HG03342 (cell line): ENCODE results near the gene MYO1D.
A peak's percentile ranks its signal among the peaks of the same experiment; 100 is the strongest.
"Not testable (repeated sequence)": the region's sequence is repeated elsewhere in the genome, so short reads cannot be mapped to it uniquely, and the experiment has no call there.

Experiments
- ATAC-seq: cut with Tn5 transposase; IDR thresholded peaks from one replicate; pipeline ENCODE4 v1.9.1; 2021; ENCODE audit warnings: mild to moderate bottlenecking, moderate library complexity; ENCODE audit not compliant: unreplicated experiment

Gene MYO1D

GRCh38 chr17:32896647-32897258, 19.8 kb upstream of the MYO1D start:
- no peak for ATAC-seq

DNA sequence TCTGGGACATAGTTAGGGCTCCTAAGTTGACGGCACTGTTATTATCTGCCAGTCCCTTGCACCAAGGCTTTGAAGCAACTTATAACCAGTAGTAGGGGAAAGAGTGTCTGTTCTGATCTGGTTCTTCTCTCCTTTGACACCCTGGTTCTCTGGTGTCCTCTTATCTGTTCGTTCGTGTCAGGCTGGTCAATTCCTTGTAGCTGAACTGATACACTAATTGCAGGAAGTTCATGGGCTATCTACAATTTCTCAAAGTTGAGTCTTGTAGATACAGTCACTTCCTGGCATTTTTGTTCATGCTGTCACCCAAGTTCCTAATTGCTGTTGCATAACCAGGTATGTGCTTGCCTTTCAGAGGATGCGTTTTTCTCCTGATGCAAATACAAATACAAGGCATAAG, 17.3 kb upstream of the MYO1D start:
- ATAC-seq: no peak

DNA sequence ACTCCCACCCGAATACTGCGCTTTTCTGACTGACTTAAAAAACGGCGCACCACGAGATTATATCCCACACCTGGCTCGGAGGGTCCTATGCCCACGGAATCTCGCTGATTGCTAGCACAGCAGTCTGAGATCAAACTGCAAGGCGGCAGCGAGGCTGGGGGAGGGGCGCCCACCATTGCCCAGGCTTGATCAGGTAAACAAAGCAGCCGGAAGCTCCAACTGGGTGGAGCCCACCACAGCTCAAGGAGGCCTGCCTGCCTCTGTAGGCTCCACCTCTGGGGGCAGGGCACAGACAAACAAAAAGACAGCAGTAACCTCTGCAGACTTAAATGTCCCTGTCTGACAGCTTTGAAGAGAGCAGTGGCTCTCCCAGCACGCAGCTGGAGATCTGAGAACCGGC, 10.5 kb upstream of the MYO1D start:
- not testable (repeated sequence) for ATAC-seq

DNA sequence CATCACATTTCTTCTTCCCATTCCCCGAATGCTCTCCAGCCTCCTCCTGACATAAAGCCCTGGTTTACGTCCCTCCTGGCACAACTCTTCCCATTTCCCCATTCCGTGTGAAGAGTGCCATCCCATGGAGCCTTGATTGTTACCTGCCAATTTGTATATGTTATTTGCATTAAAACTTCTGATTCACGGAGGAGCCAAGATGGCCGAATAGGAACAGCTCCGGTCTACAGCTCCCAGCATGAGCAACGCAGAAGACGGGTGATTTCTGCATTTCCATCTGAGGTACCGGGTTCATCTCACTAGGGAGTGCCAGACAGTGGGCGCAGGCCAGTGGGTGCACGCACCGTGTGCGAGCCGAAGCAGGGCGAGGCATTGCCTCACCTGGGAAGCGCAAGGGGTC, 10.0 kb upstream of the MYO1D start:
- not testable (repeated sequence) for ATAC-seq

- ATAC-seq: no peak
Observed at GRCh38 chr17:32882734-32883133, 5.8 kb upstream of the MYO1D start.

- ATAC-seq: no peak
Observed at GRCh38 chr17:32882029-32882428, 5.1 kb upstream of the MYO1D start.

- ATAC-seq: no peak
Observed at GRCh38 chr17:32880671-32881453, 3.9 kb upstream of the MYO1D start.

DNA sequence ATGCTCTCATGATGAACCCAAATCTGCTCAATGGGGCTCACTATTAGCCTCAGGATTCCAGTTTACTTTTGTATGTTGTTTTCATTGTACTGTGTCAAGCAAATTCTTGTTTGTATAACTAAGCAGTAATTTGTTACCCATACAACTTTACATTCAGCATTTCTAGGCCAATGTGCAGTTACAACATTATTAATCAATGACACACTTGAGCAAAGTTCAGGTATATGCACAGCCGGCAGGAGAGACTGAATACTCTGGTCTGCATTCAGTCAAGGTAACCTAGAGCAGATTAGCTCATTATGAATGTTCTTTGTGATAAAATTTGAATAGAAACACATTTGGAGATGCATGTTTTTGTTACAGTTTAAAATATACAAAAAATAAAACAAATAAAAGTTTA, 2.2 kb upstream of the MYO1D start:
- ATAC-seq: no peak

DNA sequence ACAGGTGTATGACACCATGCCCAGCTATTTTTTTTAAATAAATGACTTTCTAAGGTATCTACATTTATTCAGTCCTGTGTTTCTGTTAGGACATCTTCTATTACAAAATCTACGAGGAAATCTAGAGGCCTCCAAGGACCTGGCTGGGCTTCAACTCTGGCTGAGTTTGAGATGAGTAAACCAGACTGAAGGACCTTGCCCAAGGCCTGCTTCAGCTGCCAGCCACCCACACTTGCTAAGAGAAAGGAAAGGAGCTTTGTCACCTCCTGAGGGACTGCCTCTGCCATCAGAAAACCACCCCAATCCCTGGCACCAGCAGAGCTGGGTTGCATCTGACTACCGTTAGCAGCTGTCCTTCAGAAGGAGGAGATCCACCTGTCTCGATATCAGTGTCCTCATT, 1.3 kb upstream of the MYO1D start:
- ATAC-seq: no peak

GRCh38 chr17:32877164-32877764, 340 bp upstream of the MYO1D start:
- ATAC-seq: peak; percentile 84

DNA sequence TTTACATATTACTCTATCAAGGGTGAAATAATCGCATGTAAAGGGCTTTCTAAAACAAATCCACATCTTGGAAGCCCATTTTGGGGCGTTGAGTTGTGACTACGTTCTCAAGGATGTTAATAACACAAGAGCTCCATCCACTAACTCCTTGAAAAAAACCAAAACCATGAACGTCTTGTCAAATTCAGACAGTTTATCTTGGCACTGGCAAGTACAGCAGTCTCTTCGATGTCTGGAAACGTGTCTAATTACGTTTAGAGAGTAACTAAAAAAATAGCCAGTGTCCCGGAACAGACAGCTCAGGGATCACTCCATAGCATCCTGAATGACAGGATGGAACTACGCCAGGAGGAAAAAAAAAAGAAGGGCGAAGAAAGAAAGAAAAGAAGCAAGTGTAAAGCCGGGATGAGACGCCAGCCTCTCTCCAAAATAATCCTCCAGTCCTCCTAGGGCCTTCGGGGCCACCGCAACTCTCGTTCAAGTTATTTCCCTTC, 954 bp downstream of the MYO1D start:
- ATAC-seq: no peak

GRCh38 chr17:32875230-32875917, 1.6 kb downstream of the MYO1D start:
- ATAC-seq: no peak

DNA sequence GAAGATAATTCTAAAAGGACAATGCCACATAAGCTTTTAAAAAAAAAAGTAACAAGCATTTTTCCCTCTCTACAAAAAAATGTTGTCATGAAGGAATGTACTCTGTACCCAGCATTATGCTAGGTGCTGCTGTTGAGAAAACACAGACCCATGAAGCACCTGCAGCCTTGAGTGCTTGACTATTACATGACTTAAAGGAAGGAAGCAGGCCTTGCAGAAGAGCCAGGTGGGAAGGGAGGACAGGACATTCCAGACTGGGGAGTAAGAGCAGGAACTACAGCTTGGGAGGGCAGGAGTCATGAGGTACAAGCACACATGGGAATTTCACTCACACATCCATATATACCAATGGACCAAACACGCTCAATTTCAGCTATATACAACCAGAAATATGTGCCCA, 3.8 kb downstream of the MYO1D start:
- no peak for ATAC-seq

- no peak for ATAC-seq
Observed at GRCh38 chr17:32871746-32872145, 5.2 kb downstream of the MYO1D start.

DNA sequence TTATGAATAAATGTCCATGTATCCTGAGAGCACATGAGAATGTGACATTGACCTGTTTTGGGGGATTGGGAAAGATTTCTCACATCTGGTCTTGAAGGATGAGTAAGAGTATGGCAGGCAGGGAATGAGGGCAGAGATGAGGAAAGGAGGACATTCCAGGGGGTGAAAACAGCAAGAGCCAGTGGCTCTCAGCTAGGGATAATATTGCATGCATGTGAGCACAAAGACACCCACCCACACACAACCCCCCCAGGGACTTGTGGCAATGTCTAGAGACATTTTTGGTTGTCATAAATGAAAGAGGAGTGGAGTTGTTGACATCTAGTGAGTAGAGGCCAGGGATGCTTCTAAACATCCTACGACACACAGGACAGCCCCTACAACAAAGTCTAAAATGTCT, 6.0 kb downstream of the MYO1D start:
- no peak for ATAC-seq

DNA sequence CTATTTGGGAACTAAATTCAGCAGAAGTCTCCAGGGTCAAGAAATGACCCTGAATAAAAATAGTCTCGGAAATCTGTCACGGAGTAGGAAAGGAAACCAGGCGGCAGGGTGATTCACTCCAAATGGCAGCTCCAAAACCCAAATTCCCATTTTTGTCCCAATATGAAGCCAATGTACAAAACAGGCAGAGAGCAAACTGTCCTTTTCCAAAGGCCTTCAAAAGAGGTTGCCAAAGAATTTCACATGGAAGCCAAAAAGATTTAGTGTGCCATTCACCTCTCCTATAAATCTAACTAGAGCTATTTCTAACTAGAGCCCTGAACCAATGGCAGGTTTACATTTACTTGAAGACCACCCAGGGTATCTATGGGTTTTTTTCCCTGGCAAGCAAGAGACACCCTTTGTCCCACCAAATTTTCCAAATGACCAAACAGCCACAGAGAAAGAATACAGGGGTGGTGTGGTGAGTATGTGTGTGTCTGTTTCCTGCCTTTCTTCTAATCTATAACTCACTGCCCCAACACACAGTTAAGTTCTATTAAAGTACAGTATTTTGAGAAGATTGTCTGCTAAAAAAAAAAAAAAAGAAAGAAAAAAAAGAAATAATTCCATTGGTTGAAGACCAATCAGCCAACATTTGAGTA, 6.8 kb downstream of the MYO1D start:
- ATAC-seq: no peak

GRCh38 chr17:32869345-32870026, 7.4 kb downstream of the MYO1D start:
- no peak for ATAC-seq

DNA sequence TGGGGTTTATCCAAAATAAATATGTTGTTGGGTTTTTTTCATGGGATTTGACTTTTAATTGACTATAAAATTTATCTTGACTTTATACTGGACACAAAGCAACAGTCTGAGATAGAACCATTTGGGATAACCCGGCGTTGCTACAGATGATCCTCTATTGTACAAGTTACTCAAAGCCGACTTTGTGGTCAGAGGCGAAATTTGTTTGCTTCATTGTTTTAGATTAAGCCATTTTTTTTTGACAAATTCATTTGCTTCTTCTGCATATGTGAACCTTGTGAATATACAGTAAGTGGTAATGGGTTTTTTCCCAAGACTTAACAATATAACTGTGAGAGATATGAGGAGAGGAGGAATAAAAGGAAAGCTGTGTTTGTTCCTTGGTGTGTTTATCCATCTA, 11.8 kb downstream of the MYO1D start:
- ATAC-seq: no peak

DNA sequence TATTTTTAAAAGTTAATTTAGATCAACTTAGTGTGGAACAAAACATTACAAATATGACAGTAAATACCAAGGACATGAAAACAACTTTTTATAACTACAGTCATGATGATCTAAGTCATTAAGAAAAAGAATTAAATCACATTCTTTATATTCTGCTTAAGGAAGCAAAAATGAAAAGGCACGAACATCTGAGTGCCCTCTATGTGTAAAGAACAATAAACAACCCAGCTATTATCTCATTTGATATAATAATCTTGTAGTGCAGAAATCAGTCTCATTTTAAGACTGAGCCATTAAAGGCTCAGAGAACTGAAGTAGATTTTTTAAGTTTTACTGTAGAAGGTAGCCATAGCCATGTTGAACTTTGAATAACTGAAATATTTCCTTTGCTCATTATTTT, 13.4 kb downstream of the MYO1D start:
- ATAC-seq: no peak

DNA sequence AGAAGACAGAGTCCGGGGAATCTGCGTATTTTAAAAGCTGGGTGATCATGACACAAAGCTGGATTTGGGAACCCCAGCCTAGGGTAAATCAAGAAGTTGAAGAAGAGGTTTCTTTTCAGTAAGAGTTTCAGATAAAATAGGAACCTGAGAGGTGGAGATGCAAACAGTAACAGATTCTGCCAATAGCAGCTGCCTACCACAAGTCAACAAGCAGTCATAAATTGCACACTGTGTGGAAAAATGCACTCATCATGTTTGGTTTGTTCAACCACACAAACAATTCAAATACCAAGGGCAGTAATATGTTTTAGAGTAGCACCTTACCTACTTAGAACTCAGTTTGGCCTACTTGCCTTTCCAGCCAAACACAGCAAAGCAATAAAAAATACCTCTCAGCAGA, 14.0 kb downstream of the MYO1D start:
- ATAC-seq: no peak

DNA sequence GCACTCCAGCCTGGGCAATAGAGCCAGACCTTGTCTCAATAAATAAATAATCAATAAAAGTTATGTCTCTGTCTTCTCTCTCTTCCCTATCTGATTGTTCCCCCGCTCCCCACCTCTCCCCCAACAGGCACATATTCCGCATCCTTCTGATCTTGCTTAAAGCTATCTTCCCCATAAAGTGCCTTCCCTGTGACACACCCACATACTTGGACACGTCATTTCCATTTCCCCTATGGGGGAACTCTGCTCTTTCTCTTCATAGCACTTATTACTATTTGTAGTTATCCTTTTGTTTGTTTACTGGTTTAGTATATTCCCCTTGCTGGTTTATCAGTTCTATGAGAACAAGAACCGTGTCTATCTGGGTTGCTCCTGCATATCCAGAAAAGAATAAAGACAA, 14.9 kb downstream of the MYO1D start:
- ATAC-seq: no peak
